PC-9 (cell line): ENCODE measurements around the gene MAP3K8. TPM values are rescaled to one million over a fixed set of nuclear protein-coding genes. Genes with fewer than 3 reads are reported as not detected.

Experiments
- BruUV-seq: library from RNA; stranded (reverse); fragments of 400-500 nt; replicated peaks from 2 replicates; lab custom pipeline; 2021; lab: Mats Ljungman, UMichigan
- CTCF ChIA-PET: fragments of 300-600 bp; sonication (Branson Sonifier 250); formaldehyde crosslinking; loops from one replicate; lab custom pipeline; 2022; ENCODE audit warnings: antibody characterized with exemption; lab: Charles Lee
- POLR2A ChIA-PET: fragments of 300-600 bp; sonication (Branson Sonifier 250); formaldehyde crosslinking; loops from one replicate; lab custom pipeline; 2022; ENCODE audit warnings: antibody characterized with exemption; ENCODE audit not compliant: unreplicated experiment; lab: Charles Lee
- DNase-seq, 2 experiments: peaks; one replicate each; pipeline versions ENCODE4 v3.0.0 to v3.0.0-alpha.2; 2015 to 2022; ENCODE audit warnings: mixed read lengths in 1 of 2
- H2AFZ ChIP-seq: fragments of 200-600 bp; sonication (generic); 2 replicates; pipeline ENCODE4 v1.8.1; 2017; ENCODE audit warnings: antibody characterized with exemption
- H3F3A ChIP-seq: fragments of 200-600 bp; sonication (generic); 2 replicates; pipeline ENCODE4 v1.8.1; 2017; ENCODE audit warnings: antibody characterized with exemption, mild to moderate bottlenecking, low read depth; ENCODE audit not compliant: insufficient read depth
- H3K27ac ChIP-seq: fragments of 200-600 bp; sonication (generic); 2 replicates; pipeline ENCODE4 v1.6.1; 2016; ENCODE audit warnings: mixed run types
- H3K27me3 ChIP-seq: fragments of 200-600 bp; sonication (generic); 2 replicates; pipeline ENCODE4 v1.6.1; 2016; ENCODE audit warnings: low read depth, mixed run types; ENCODE audit not compliant: insufficient read depth
- H3K36me3 ChIP-seq: fragments of 200-600 bp; sonication (generic); 2 replicates; pipeline ENCODE4 v1.6.1; 2016; ENCODE audit warnings: low read depth, mixed run types
- H3K4me1 ChIP-seq: fragments of 200-600 bp; sonication (generic); replicated peaks from 2 replicates; pipeline ENCODE4 v1.6.1; 2016; ENCODE audit warnings: mixed run types; ENCODE audit not compliant: insufficient read depth
- H3K4me2 ChIP-seq: fragments of 200-600 bp; sonication (generic); 2 replicates; pipeline ENCODE4 v1.6.1; 2017; ENCODE audit warnings: mixed run types
- H3K4me3 ChIP-seq: fragments of 200-600 bp; sonication (generic); 2 replicates; pipeline ENCODE4 v1.6.1; 2016; ENCODE audit warnings: mixed run types
- H3K79me2 ChIP-seq: fragments of 200-600 bp; sonication (generic); 2 replicates; pipeline ENCODE4 v1.6.1; 2017; ENCODE audit warnings: low read depth, mixed run types
- H3K9me2 ChIP-seq: fragments of 200-600 bp; sonication (generic); 2 replicates; pipeline ENCODE4 v1.8.1; 2017; ENCODE audit warnings: mild to moderate bottlenecking; ENCODE audit not compliant: insufficient read depth
- H3K9me3 ChIP-seq: fragments of 200-600 bp; sonication (generic); 2 replicates; pipeline ENCODE4 v1.8.1; 2016; ENCODE audit warnings: low read depth; ENCODE audit not compliant: insufficient read depth
- H4K20me1 ChIP-seq: fragments of 200-600 bp; sonication (generic); 2 replicates; pipeline ENCODE4 v1.8.1; 2017; ENCODE audit not compliant: insufficient read depth
- EZH2 ChIP-seq: fragments of 200-600 bp; sonication (generic); IDR thresholded peaks from 2 replicates; pipeline ENCODE4 v1.8.0; 2017; ENCODE audit warnings: antibody characterized with exemption, low read depth
- intact Hi-C: fragments of 100-400 bp; cut with micrococcal nuclease; formaldehyde crosslinking; loops from one replicate; pipeline ENCODE4 v1.10.0; 2022; ENCODE audit not compliant: unreplicated experiment
- total RNA-seq: library from RNA; stranded (reverse); gene quantifications from 2 replicates; pipeline ENCODE4 v1.2.3, GENCODE V29; 2021
- TF ChIP-seq, protein P1 (sequence below): fragments of 200-600 bp; sonication (generic); conservative IDR thresholded peaks from 2 replicates; pipeline ENCODE4 v1.6.1; 2017; ENCODE audit warnings: mixed run types, antibody characterized with exemption, mild to moderate bottlenecking, moderate library complexity

The MAP3K8 gene
- total RNA-seq, 1 experiment from 2014 or later = 14.3 TPM

GRCh38 chr10:30425336-30426075, 8.5 kb upstream of the MAP3K8 start:
- H3K9me2 ChIP-seq = no peaks in the 10 kb centered on the region
- H3K9me3 ChIP-seq = no peaks in the 10 kb centered on the region
- no peaks in the 10 kb centered on the region for H3K79me2 ChIP-seq
- H3K4me3 ChIP-seq = no peak overlapping the region
- no peak for DNase-seq
- POLR2A ChIA-PET = interaction anchor here (0.7 kb wide), 1 partner anchor 8 kb away, joined by 4 read pairs; no protein-coding TSS in a partner anchor
- peaks cover 30% of the 10 kb centered on the region for H3F3A ChIP-seq
- no peak overlapping the region for H3K27ac ChIP-seq
- H3K4me2 ChIP-seq = no peak overlapping the region
- CTCF ChIA-PET = no interaction called here
- no peak overlapping the region for H2AFZ ChIP-seq
- no TSS peak for BruUV-seq
- TF ChIP-seq, protein P1, sequence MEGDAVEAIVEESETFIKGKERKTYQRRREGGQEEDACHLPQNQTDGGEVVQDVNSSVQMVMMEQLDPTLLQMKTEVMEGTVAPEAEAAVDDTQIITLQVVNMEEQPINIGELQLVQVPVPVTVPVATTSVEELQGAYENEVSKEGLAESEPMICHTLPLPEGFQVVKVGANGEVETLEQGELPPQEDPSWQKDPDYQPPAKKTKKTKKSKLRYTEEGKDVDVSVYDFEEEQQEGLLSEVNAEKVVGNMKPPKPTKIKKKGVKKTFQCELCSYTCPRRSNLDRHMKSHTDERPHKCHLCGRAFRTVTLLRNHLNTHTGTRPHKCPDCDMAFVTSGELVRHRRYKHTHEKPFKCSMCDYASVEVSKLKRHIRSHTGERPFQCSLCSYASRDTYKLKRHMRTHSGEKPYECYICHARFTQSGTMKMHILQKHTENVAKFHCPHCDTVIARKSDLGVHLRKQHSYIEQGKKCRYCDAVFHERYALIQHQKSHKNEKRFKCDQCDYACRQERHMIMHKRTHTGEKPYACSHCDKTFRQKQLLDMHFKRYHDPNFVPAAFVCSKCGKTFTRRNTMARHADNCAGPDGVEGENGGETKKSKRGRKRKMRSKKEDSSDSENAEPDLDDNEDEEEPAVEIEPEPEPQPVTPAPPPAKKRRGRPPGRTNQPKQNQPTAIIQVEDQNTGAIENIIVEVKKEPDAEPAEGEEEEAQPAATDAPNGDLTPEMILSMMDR = no peak
- TF ChIP-seq EZH2 = no peak
- intact Hi-C loops = no loop called here
- H4K20me1 ChIP-seq = no peaks in the 10 kb centered on the region
- H3K36me3 ChIP-seq = no peaks in the 10 kb centered on the region
- no peaks in the 10 kb centered on the region for H3K27me3 ChIP-seq
- peaks cover 39% of the 10 kb centered on the region for H3K4me1 ChIP-seq

GRCh38 chr10:30430544-30431298, 3.3 kb upstream of the MAP3K8 start:
- TF ChIP-seq, protein P1 = no peak
- TF ChIP-seq EZH2 = no peak
- POLR2A ChIA-PET = interaction anchor here (0.6 to 1.0 kb wide), 10 partner anchors 8 to 1281 kb away, joined by 3 to 21 read pairs (median 4); no protein-coding TSS in a partner anchor

GRCh38 chr10:30431435-30431911, 2.5 kb upstream of the MAP3K8 start:
- intact Hi-C loops = loop anchor here (1.0 to 5.0 kb wide), 2 partner anchors 8 to 101 kb away; no protein-coding TSS in a partner anchor
- H3K79me2 ChIP-seq = peaks cover 20% of the 10 kb centered on the region
- CTCF ChIA-PET = interaction anchor here (0.6 to 0.7 kb wide), 4 partner anchors 18 to 940 kb away, joined by 3 to 5 read pairs (median 4); no protein-coding TSS in a partner anchor
- peak overlapping the region; percentile 61 for H3K27ac ChIP-seq
- H3F3A ChIP-seq = peaks cover 21% of the 10 kb centered on the region; the same call in 1 of the 2 replicates
- H3K9me2 ChIP-seq = no peaks in the 10 kb centered on the region
- POLR2A ChIA-PET = interaction anchor here (0.6 to 1.0 kb wide), 11 partner anchors 8 to 1282 kb away, joined by 3 to 21 read pairs (median 5); no protein-coding TSS in a partner anchor
- peak; percentile 54 to 67 for DNase-seq
- peak overlapping the region; percentile 31; the same call in 1 of the 2 replicates for H3K4me3 ChIP-seq
- H3K27me3 ChIP-seq = no peaks in the 10 kb centered on the region
- TF ChIP-seq, protein P1 = no peak
- TF ChIP-seq EZH2 = no peak
- peak overlapping the region; percentile 73 for H3K4me2 ChIP-seq
- H3K36me3 ChIP-seq = no peaks in the 10 kb centered on the region
- BruUV-seq = no TSS peak
- no peaks in the 10 kb centered on the region; the same call in 1 of the 2 replicates for H4K20me1 ChIP-seq
- H3K4me1 ChIP-seq = peaks cover 44% of the 10 kb centered on the region
- no peaks in the 10 kb centered on the region for H3K9me3 ChIP-seq
- H2AFZ ChIP-seq = peak overlapping the region; percentile 36

More at GRCh38 chr10:30430544-30431298, 3.3 kb upstream of the MAP3K8 start:
- DNase-seq = no peak
- Histone ChIP-seq H2AFZ (no peak overlapping the region), H3K27ac (peak overlapping the region; percentile 61), H3K4me1 (peaks cover 36% of the 10 kb centered on the region), H3F3A (peaks cover 21% of the 10 kb centered on the region; the same call in 1 of the 2 replicates), H3K9me2 (no peaks in the 10 kb centered on the region), H3K9me3 (no peaks in the 10 kb centered on the region), H3K4me2 (peak overlapping the region; percentile 73), H4K20me1 (no peaks in the 10 kb centered on the region; the same call in 1 of the 2 replicates), H3K36me3 (no peaks in the 10 kb centered on the region), H3K79me2 (peaks cover 13% of the 10 kb centered on the region), H3K27me3 (no peaks in the 10 kb centered on the region), H3K4me3 (peak overlapping the region; percentile 31; the same call in 1 of the 2 replicates)
- CTCF ChIA-PET = interaction anchor here (0.6 to 0.7 kb wide), 3 partner anchors 17 to 940 kb away, joined by 3 to 5 read pairs (median 3); no protein-coding TSS in a partner anchor
- intact Hi-C loops = loop anchor here (1.0 to 5.0 kb wide), 2 partner anchors 7 to 102 kb away; no protein-coding TSS in a partner anchor
- BruUV-seq = TSS peak; percentile 75
